GM23248 (cell line): ENCODE measurements around the gene TEPSIN. TPM values are rescaled to one million over a fixed set of nuclear protein-coding genes. Genes with fewer than 3 reads are reported as not detected.
A peak's percentile ranks its signal among the peaks of the same experiment; 100 is the strongest.

Experiments
- DNase-seq: peaks from one replicate; pipeline ENCODE4 v3.0.0-alpha.2; 2015
- H2AFZ ChIP-seq: fragments of 200-600 bp; sonication (generic); 2 replicates; pipeline ENCODE4 v1.6.1; 2016; ENCODE audit warnings: antibody characterized with exemption
- H3F3A ChIP-seq: fragments of 200-600 bp; sonication (generic); 2 replicates; pipeline ENCODE4 v1.6.1; 2016; ENCODE audit warnings: mild to moderate bottlenecking, antibody characterized with exemption, mixed run types; ENCODE audit not compliant: insufficient read depth
- H3K27ac ChIP-seq: fragments of 200-600 bp; sonication (generic); 2 replicates; pipeline ENCODE4 v1.5.1; 2016; ENCODE audit warnings: mild to moderate bottlenecking
- H3K27me3 ChIP-seq: fragments of 200-600 bp; sonication (generic); replicated peaks from 2 replicates; pipeline ENCODE4 v1.6.1; 2016; ENCODE audit warnings: mild to moderate bottlenecking; ENCODE audit not compliant: insufficient read depth
- H3K36me3 ChIP-seq: fragments of 200-600 bp; sonication (generic); 2 replicates; pipeline ENCODE4 v1.6.1; 2016; ENCODE audit warnings: low read depth, mild to moderate bottlenecking
- H3K4me1 ChIP-seq: fragments of 200-600 bp; sonication (generic); 2 replicates; pipeline ENCODE4 v1.6.1; 2016; ENCODE audit warnings: mild to moderate bottlenecking; ENCODE audit not compliant: insufficient read depth
- H3K4me2 ChIP-seq: fragments of 200-600 bp; sonication (generic); one replicate; pipeline ENCODE4 v1.6.1; 2016; ENCODE audit warnings: mild to moderate bottlenecking; ENCODE audit not compliant: unreplicated experiment
- H3K4me3 ChIP-seq: fragments of 200-600 bp; sonication (generic); 2 replicates; pipeline ENCODE4 v1.5.1; 2016; ENCODE audit warnings: mild to moderate bottlenecking
- H3K79me2 ChIP-seq: fragments of 200-600 bp; sonication (generic); 2 replicates; pipeline ENCODE4 v1.6.1; 2016; ENCODE audit warnings: mild to moderate bottlenecking; ENCODE audit not compliant: insufficient read depth
- H3K9ac ChIP-seq: fragments of 200-600 bp; sonication (generic); 2 replicates; pipeline ENCODE4 v1.6.1; 2016; ENCODE audit warnings: mild to moderate bottlenecking
- H3K9me2 ChIP-seq: fragments of 200-600 bp; sonication (generic); 2 replicates; pipeline ENCODE4 v1.6.1; 2016; ENCODE audit warnings: mixed run types, mild to moderate bottlenecking, moderate library complexity; ENCODE audit not compliant: insufficient read depth
- H3K9me3 ChIP-seq: fragments of 200-600 bp; sonication (generic); one replicate; pipeline ENCODE4 v1.6.1; 2017; ENCODE audit warnings: low read depth
- H4K20me1 ChIP-seq: fragments of 200-600 bp; sonication (generic); 2 replicates; pipeline ENCODE4 v1.6.0; 2016; ENCODE audit not compliant: insufficient read depth
- EZH2 ChIP-seq: fragments of 200-600 bp; sonication (generic); IDR thresholded peaks from 2 replicates; pipeline ENCODE4 v1.6.1; 2018; ENCODE audit warnings: antibody characterized with exemption, mild to moderate bottlenecking; ENCODE audit not compliant: insufficient read depth, poor library complexity, severe bottlenecking
- EZH2phosphoT487 ChIP-seq: fragments of 200-600 bp; sonication (generic); IDR thresholded peaks from 2 replicates; pipeline ENCODE4 v1.6.1; 2018; ENCODE audit warnings: antibody characterized with exemption, moderate library complexity, mild to moderate bottlenecking, low read depth; ENCODE audit not compliant: insufficient read depth
- WGBS, 2 experiments: methylation state at CpG; one replicate each; pipeline ENCODE4 v1.1.6; 2015 to 2017; ENCODE audit warnings: low lambda C conversion rate in 2 of 2, low coverage in 1 of 2; ENCODE audit errors: missing lambda C conversion rate in 2 of 2; 5-methylcytosine and 5-hydroxymethylcytosine counted together
- in situ Hi-C: fragments of 300-500 bp; cut with MboI; formaldehyde crosslinking; loops from 2 replicates; pipeline ENCODE4 v1.15.0; 2020
- polyA plus RNA-seq: library from polyadenylated mRNA; unstranded; fragments of >200 nt; fragmentation: Nextera tagmentation; extraction: Ambion mirVana; gene quantifications from 2 replicates; pipeline ENCODE4 v1.2.1, GENCODE V29; 2016
- total RNA-seq: library from RNA; depleted of rRNA; stranded (reverse); fragments of >200 nt; shearing (Covaris generic); gene quantifications from 2 replicates; pipeline ENCODE4 v1.2.3, GENCODE V29; 2014

Gene TEPSIN
- total and polyA plus RNA-seq, 2 experiments from 2014 or later, result 2.7 to 16.1 TPM

GRCh38 chr17:81222906-81223761 lies 15.7 kb downstream of the TEPSIN start, which contains the start of gene CEP131:
Gene CEP131, minus strand, starts transcription at chr17:81222965. Its CDS starts 2,909 bp downstream, at chr17:81220056.
- H3K4me3 ChIP-seq, result peak within 1 kb of the TSS; percentile 80
- DNase-seq, result peak; percentile 100
- WGBS, 2 experiments, result 1% methylated on average over 46 to 73 of the region's 79 CpGs
- no peak for TF ChIP-seq EZH2
- TF ChIP-seq EZH2phosphoT487, result no peak
- no peaks in the 10 kb centered on the region for H4K20me1 ChIP-seq
- no peaks in the 10 kb centered on the region for H3K9me3 ChIP-seq
- no peaks in the 10 kb centered on the region for H3K36me3 ChIP-seq
- in situ Hi-C loops, result no loop called here
- H3K79me2 ChIP-seq, result peaks cover 6% of the 10 kb centered on the region; the same call in 1 of the 2 replicates
- peak within 1 kb of the TSS; percentile 78 for H3K9ac ChIP-seq
- peak within 1 kb of the TSS; percentile 95 for H3K4me2 ChIP-seq
- H3F3A ChIP-seq, result no peaks in the 10 kb centered on the region
- no peaks in the 10 kb centered on the region for H3K27me3 ChIP-seq
- H3K9me2 ChIP-seq, result no peaks in the 10 kb centered on the region
- no peak within 1 kb of the TSS for H3K27ac ChIP-seq
- no peaks in the 10 kb centered on the region for H3K4me1 ChIP-seq
- H2AFZ ChIP-seq, result peak within 1 kb of the TSS; percentile 97

GRCh38 chr17:81222620-81222905 lies 16.3 kb downstream of the TEPSIN start:
- peak overlapping the region; percentile 79 for H2AFZ ChIP-seq
- no peak for DNase-seq
- in situ Hi-C loops, result no loop called here
- no peaks in the 10 kb centered on the region for H4K20me1 ChIP-seq
- H3K27me3 ChIP-seq, result no peaks in the 10 kb centered on the region
- H3K4me2 ChIP-seq, result peak overlapping the region; percentile 67
- peak overlapping the region; percentile 80 for H3K4me3 ChIP-seq
- H3K27ac ChIP-seq, result no peak overlapping the region
- H3K4me1 ChIP-seq, result no peaks in the 10 kb centered on the region
- no peaks in the 10 kb centered on the region for H3K9me2 ChIP-seq
- H3K9ac ChIP-seq, result peak overlapping the region; percentile 78
- no peaks in the 10 kb centered on the region for H3K36me3 ChIP-seq
- no peak for TF ChIP-seq EZH2phosphoT487
- no peak for TF ChIP-seq EZH2
- WGBS, 2 experiments, result 0 to 1% methylated on average over 18 to 30 of the region's 30 CpGs
- H3K9me3 ChIP-seq, result no peaks in the 10 kb centered on the region
- peaks cover 6% of the 10 kb centered on the region; the same call in 1 of the 2 replicates for H3K79me2 ChIP-seq
- H3F3A ChIP-seq, result no peaks in the 10 kb centered on the region

GRCh38 chr17:81221842-81222619 lies 16.8 kb downstream of the TEPSIN start:
- Histone ChIP-seq H3K79me2 (peaks cover 6% of the 10 kb centered on the region; the same call in 1 of the 2 replicates), H3K9me2 (no peaks in the 10 kb centered on the region), H3K27ac (no peak overlapping the region), H3K27me3 (no peaks in the 10 kb centered on the region), H3F3A (no peaks in the 10 kb centered on the region), H3K4me3 (peak overlapping the region; percentile 80), H2AFZ (peak overlapping the region; percentile 79), H4K20me1 (no peaks in the 10 kb centered on the region), H3K4me1 (no peaks in the 10 kb centered on the region), H3K9me3 (no peaks in the 10 kb centered on the region), H3K4me2 (peak overlapping the region; percentile 67), H3K9ac (peak overlapping the region; percentile 78), H3K36me3 (no peaks in the 10 kb centered on the region)
- WGBS, 2 experiments, result 18 to 22% methylated on average over 21 to 23 of the region's 24 CpGs
- DNase-seq, result peak; percentile 31
- no peak for TF ChIP-seq EZH2phosphoT487
- in situ Hi-C loops, result no loop called here

- Histone ChIP-seq H3K36me3 (no peaks in the 10 kb centered on the region), H3K27ac (no peak overlapping the region), H4K20me1 (no peaks in the 10 kb centered on the region), H3K9me2 (no peaks in the 10 kb centered on the region), H3F3A (no peaks in the 10 kb centered on the region), H3K4me3 (peak overlapping the region; percentile 80; the same call in 1 of the 2 replicates), H3K4me2 (peak overlapping the region; percentile 67), H3K9me3 (no peaks in the 10 kb centered on the region), H2AFZ (no peak overlapping the region; the same call in 1 of the 2 replicates), H3K9ac (no peak overlapping the region), H3K79me2 (peaks cover 6% of the 10 kb centered on the region; the same call in 1 of the 2 replicates), H3K4me1 (no peaks in the 10 kb centered on the region), H3K27me3 (no peaks in the 10 kb centered on the region)
- 70 to 73% methylated on average over 11 of the region's 11 CpGs for WGBS, 2 experiments
- in situ Hi-C loops, result no loop called here
- TF ChIP-seq EZH2phosphoT487 (no peak), EZH2 (no peak)
- DNase-seq, result no peak
These were observed 17.4 kb downstream of the TEPSIN start for GRCh38 chr17:81221371-81221841.
